ENCODE measurements around the gene CDKN2B. TPM values are rescaled to one million over a fixed set of nuclear protein-coding genes. Genes with fewer than 3 reads are reported as not detected.

CDKN2B gene
- total RNA-seq, 1 experiment from 2014 or later = 32.2 TPM

DNA sequence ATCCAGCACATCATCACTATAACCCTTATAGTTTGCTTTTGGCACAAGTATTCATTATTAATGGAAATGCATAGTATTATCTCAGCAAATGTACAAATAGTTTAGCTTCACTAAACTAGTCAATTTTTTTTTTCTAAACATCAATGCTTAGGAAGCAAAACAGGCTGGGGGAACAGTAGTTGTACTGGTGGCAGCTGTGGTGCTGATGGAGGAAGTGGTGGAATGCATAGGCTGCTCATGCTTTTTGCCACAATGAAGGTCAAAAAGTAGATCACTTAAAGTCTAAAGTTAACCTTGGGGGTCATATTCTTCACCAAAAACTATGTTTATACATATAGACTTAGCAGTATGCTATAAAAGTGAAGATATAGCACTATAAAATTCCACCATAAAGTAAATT is 36.3 kb upstream of the CDKN2B start:
- H3K4me1 ChIP-seq (ENCODE audit: insufficient read depth, low read length) = peaks cover 61% of the 10 kb centered on the region
- peaks cover 7% of the 10 kb centered on the region for H3F3A ChIP-seq (ENCODE audit: low read length, unreplicated experiment)
- no peaks in the 10 kb centered on the region for H3K9me3 ChIP-seq (ENCODE audit: low read length)
- H3K27me3 ChIP-seq (ENCODE audit: low read length) = no peaks in the 10 kb centered on the region
- no peaks in the 10 kb centered on the region for H3K79me2 ChIP-seq (ENCODE audit: low read length)
- ATAC-seq (no peak), DNase-seq (no peak)
- no TSS peak for BruUV-seq (replicated peaks)
- no peaks in the 10 kb centered on the region for H3K9me2 ChIP-seq (replicated peaks; ENCODE audit: low read length)
- TF ChIP-seq EZH2phosphoT487 (IDR thresholded peaks at IDR 0.05; ENCODE audit: borderline replicate concordance, low read length) (no peak), EZH2 (IDR thresholded peaks at IDR 0.05; ENCODE audit: low read length, unreplicated experiment) (no peak)
- H3K36me3 ChIP-seq (ENCODE audit: low read depth, low read length) = no peaks in the 10 kb centered on the region
- 0 out of 2 replicates have a peak overlapping the region, but pooled peaks have one; percentile 26 for H3K9ac ChIP-seq (ENCODE audit: low read length)
- no peak overlapping the region for H3K4me3 ChIP-seq (ENCODE audit: low read length)
- H3K4me2 ChIP-seq (ENCODE audit: low read length) = no peak overlapping the region; the same call in 1 of the 2 replicates
- intact Hi-C loops (cut with micrococcal nuclease) = loop anchor here (2.0 kb wide), 1 partner anchor 113 kb away; no protein-coding TSS in a partner anchor
- H4K20me1 ChIP-seq (ENCODE audit: low read length) = no peaks in the 10 kb centered on the region
- no peak overlapping the region for H2AFZ ChIP-seq (ENCODE audit: low read length)
- POLR2A ChIA-PET (ENCODE audit: unreplicated experiment) = no interaction called here
- peak overlapping the region; percentile 62 for H3K27ac ChIP-seq (ENCODE audit: low read length)
- CTCF ChIA-PET = no interaction called here

- no peak overlapping the region for H2AFZ ChIP-seq (ENCODE audit: low read length)
- ChIA-PET CTCF (no interaction called here), POLR2A (ENCODE audit: unreplicated experiment) (no interaction called here)
- peaks cover 62% of the 10 kb centered on the region for H3K4me1 ChIP-seq (ENCODE audit: insufficient read depth, low read length)
- peak; percentile 39 for ATAC-seq
- H3K79me2 ChIP-seq (ENCODE audit: low read length) = no peaks in the 10 kb centered on the region
- peak; percentile 82 for DNase-seq
- H3K4me2 ChIP-seq (ENCODE audit: low read length) = peak overlapping the region; percentile 41; the same call in 1 of the 2 replicates
- H3K9me2 ChIP-seq (replicated peaks; ENCODE audit: low read length) = no peaks in the 10 kb centered on the region
- peak overlapping the region; percentile 62 for H3K27ac ChIP-seq (ENCODE audit: low read length)
- H3K36me3 ChIP-seq (ENCODE audit: low read depth, low read length) = no peaks in the 10 kb centered on the region
- intact Hi-C loops (cut with micrococcal nuclease) = loop anchor here (2.0 to 5.0 kb wide), 4 partner anchors 37 to 198 kb away; partner anchors contain the start of gene CDKN2B
- H3K9me3 ChIP-seq (ENCODE audit: low read length) = no peaks in the 10 kb centered on the region
- BruUV-seq (replicated peaks) = no TSS peak
- peaks cover 7% of the 10 kb centered on the region for H3F3A ChIP-seq (ENCODE audit: low read length, unreplicated experiment)
- TF ChIP-seq CTCF (conservative IDR thresholded peaks at IDR 0.05; ENCODE audit: low read depth, low read length) = no peak
- no peak for TF ChIP-seq EZH2phosphoT487 (IDR thresholded peaks at IDR 0.05; ENCODE audit: borderline replicate concordance, low read length)
- TF ChIP-seq EZH2 (IDR thresholded peaks at IDR 0.05; ENCODE audit: low read length, unreplicated experiment) = no peak
- peak overlapping the region; percentile 26; the same call in 1 of the 2 replicates for H3K9ac ChIP-seq (ENCODE audit: low read length)
- no peaks in the 10 kb centered on the region for H3K27me3 ChIP-seq (ENCODE audit: low read length)
- H3K4me3 ChIP-seq (ENCODE audit: low read length) = no peak overlapping the region
- no peaks in the 10 kb centered on the region for H4K20me1 ChIP-seq (ENCODE audit: low read length)
These were observed 35.5 kb upstream of the CDKN2B start for GRCh38 chr9:22044583-22044982.

DNA sequence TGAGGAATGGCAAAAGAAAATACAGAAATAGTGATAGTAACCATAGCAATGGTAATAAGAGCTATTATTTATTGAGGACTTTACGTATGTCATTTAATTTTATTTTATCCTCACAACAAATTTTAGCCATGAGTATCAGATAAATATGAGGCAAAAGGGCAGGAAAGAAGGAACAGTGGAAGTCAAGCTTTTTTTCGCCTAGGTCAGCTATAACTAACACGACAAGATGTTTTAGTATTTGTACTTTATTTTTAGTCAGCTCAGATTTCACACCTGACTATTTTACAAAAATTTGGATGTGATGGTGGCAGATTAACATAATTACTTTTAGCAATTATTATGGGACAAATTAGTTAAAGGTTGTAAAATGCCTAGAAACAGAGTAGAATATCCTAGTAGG is 34.8 kb upstream of the CDKN2B start:
- CTCF ChIA-PET = no interaction called here
- Histone ChIP-seq H3K9me3 (ENCODE audit: low read length) (no peaks in the 10 kb centered on the region), H3K27ac (ENCODE audit: low read length) (peak overlapping the region; percentile 62), H2AFZ (ENCODE audit: low read length) (no peak overlapping the region), H3K79me2 (ENCODE audit: low read length) (no peaks in the 10 kb centered on the region), H4K20me1 (ENCODE audit: low read length) (no peaks in the 10 kb centered on the region), H3K4me3 (ENCODE audit: low read length) (no peak overlapping the region), H3K4me1 (ENCODE audit: insufficient read depth, low read length) (peaks cover 62% of the 10 kb centered on the region), H3F3A (ENCODE audit: low read length, unreplicated experiment) (peaks cover 7% of the 10 kb centered on the region), H3K27me3 (ENCODE audit: low read length) (no peaks in the 10 kb centered on the region), H3K9me2 (replicated peaks; ENCODE audit: low read length) (no peaks in the 10 kb centered on the region), H3K4me2 (ENCODE audit: low read length) (0 out of 2 replicates have a peak overlapping the region, but pooled peaks have one; percentile 4), H3K9ac (ENCODE audit: low read length) (peak overlapping the region; percentile 36; the same call in 1 of the 2 replicates), H3K36me3 (ENCODE audit: low read depth, low read length) (no peaks in the 10 kb centered on the region)
- BruUV-seq (replicated peaks) = no TSS peak
- DNase-seq (no peak), ATAC-seq (no peak)
- TF ChIP-seq CTCF (conservative IDR thresholded peaks at IDR 0.05; ENCODE audit: low read depth, low read length) = no peak
- TF ChIP-seq EZH2 (IDR thresholded peaks at IDR 0.05; ENCODE audit: low read length, unreplicated experiment) = no peak
- TF ChIP-seq EZH2phosphoT487 (IDR thresholded peaks at IDR 0.05; ENCODE audit: borderline replicate concordance, low read length) = no peak
- intact Hi-C loops (cut with micrococcal nuclease) = loop anchor here (2.0 to 5.0 kb wide), 4 partner anchors 37 to 198 kb away; partner anchors contain the start of gene CDKN2B
- POLR2A ChIA-PET (ENCODE audit: unreplicated experiment) = no interaction called here

Measured in PC-3 (cell line).